ENCODE data around the gene ARNT2.

Gene ARNT2

DNA sequence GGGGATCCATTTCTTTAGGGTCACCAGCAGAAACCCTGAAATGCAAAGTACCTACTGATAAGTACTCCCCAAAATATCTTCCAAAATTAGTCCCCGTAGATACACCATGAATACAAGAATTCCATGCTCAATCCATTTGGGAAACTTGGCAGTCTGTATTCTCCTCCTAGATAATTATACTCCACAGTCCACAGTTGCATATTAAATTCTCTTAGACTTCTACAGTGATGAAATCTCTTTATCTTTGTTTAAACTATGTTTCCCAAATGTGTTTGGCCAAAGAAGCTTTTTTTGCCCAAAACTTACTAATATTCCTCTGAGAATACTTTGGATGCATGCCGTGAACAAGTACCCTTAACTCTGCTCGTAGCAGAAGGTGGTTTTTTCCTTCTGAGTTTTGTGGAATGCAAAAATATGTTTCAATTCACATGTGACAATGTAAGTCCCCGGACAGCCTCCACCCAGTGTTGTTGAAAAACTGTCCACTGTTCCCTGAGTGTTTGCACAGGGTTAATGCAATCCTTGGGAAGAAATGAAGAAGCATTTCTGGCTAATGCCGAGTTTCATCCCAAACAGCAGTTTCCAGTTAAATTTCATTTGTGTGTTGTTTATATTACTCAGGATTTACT is 126.7 kb downstream of the ARNT2 start:
- peaks cover 22% of the 10 kb centered on the region for H3K9me3 ChIP-seq (ENCODE audit: insufficient read depth, low read length)
- H3K4me3 ChIP-seq (ENCODE audit: insufficient read length, low read depth), result no peak overlapping the region
- H3K36me3 ChIP-seq (ENCODE audit: insufficient read depth, insufficient read length, low read length), result no peaks in the 10 kb centered on the region
- no peaks in the 10 kb centered on the region for H3K27me3 ChIP-seq (ENCODE audit: insufficient read depth, insufficient read length)
- no peaks in the 10 kb centered on the region for H3K4me1 ChIP-seq (ENCODE audit: insufficient read depth, insufficient read length)
- TF ChIP-seq ZNF274 (IDR thresholded peaks at IDR 0.05; ENCODE audit: low read depth, low read length), result no peak
- no peak for TF ChIP-seq YY1 (IDR thresholded peaks at IDR 0.05; ENCODE audit: insufficient read depth, insufficient read length)
- no peak for TF ChIP-seq SUZ12 (IDR thresholded peaks at IDR 0.05; ENCODE audit: extremely low read depth, insufficient read depth, insufficient read length)
- DNase-seq (ENCODE audit: low read depth, low spot score), result no peak
- no peak overlapping the region for H3K9ac ChIP-seq (ENCODE audit: insufficient read length, low read depth)

DNA sequence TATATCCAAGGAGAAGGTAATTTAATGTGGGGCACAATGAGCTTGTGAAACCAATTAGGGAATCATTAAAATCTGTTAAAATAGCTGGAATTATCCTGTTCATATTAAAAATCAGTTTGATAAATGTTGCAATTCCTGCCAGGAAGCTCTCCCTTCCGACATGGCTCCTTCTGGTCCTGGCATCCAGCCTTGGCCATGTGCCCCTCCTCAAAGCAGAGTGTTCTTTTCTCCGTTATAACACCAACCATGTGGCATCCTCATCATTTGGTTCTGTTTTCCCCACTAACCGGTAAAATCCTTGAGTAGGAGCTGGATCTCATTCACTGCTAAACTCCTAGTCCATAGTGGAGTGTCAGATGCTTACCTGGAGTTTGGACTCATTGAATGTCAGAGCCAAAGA is 127.2 kb downstream of the ARNT2 start:
- H3K36me3 ChIP-seq (ENCODE audit: insufficient read depth, insufficient read length, low read length), result no peaks in the 10 kb centered on the region
- no peak overlapping the region for H3K4me3 ChIP-seq (ENCODE audit: insufficient read length, low read depth)
- no peak overlapping the region for H3K9ac ChIP-seq (ENCODE audit: insufficient read length, low read depth)
- no peak for TF ChIP-seq YY1 (IDR thresholded peaks at IDR 0.05; ENCODE audit: insufficient read depth, insufficient read length)
- TF ChIP-seq SUZ12 (IDR thresholded peaks at IDR 0.05; ENCODE audit: extremely low read depth, insufficient read depth, insufficient read length), result no peak
- no peak for TF ChIP-seq ZNF274 (IDR thresholded peaks at IDR 0.05; ENCODE audit: low read depth, low read length)
- no peaks in the 10 kb centered on the region for H3K4me1 ChIP-seq (ENCODE audit: insufficient read depth, insufficient read length)
- no peak for DNase-seq (ENCODE audit: low read depth, low spot score)
- no peaks in the 10 kb centered on the region for H3K27me3 ChIP-seq (ENCODE audit: insufficient read depth, insufficient read length)
- H3K9me3 ChIP-seq (ENCODE audit: insufficient read depth, low read length), result peaks cover 25% of the 10 kb centered on the region

DNA sequence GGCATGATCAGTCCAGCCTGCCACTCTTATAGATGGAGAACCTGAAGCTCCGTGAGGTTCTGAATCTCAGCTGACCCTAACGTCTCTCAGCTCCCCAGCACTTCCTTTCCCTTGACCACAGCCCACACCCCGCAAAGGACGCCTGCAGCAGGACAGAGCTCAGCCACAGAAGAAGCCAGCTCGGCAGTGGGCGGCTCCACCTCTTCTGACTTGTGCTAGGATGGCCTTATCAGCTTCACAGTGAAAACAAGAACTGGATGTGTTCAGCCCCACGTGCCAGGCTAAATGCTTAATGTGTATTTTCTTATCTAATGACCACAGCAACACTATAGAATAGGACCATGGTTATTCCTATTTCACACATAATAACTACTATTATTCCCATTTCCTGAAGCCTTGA is 127.6 kb downstream of the ARNT2 start:
- no peak for TF ChIP-seq YY1 (IDR thresholded peaks at IDR 0.05; ENCODE audit: insufficient read depth, insufficient read length)
- no peak for TF ChIP-seq ZNF274 (IDR thresholded peaks at IDR 0.05; ENCODE audit: low read depth, low read length)
- TF ChIP-seq SUZ12 (IDR thresholded peaks at IDR 0.05; ENCODE audit: extremely low read depth, insufficient read depth, insufficient read length), result no peak
- H3K36me3 ChIP-seq (ENCODE audit: insufficient read depth, insufficient read length, low read length), result no peaks in the 10 kb centered on the region
- H3K4me3 ChIP-seq (ENCODE audit: insufficient read length, low read depth), result no peak overlapping the region
- H3K27me3 ChIP-seq (ENCODE audit: insufficient read depth, insufficient read length), result no peaks in the 10 kb centered on the region
- peaks cover 25% of the 10 kb centered on the region for H3K9me3 ChIP-seq (ENCODE audit: insufficient read depth, low read length)
- H3K9ac ChIP-seq (ENCODE audit: insufficient read length, low read depth), result no peak overlapping the region
- DNase-seq (ENCODE audit: low read depth, low spot score), result no peak
- no peaks in the 10 kb centered on the region for H3K4me1 ChIP-seq (ENCODE audit: insufficient read depth, insufficient read length)

DNA sequence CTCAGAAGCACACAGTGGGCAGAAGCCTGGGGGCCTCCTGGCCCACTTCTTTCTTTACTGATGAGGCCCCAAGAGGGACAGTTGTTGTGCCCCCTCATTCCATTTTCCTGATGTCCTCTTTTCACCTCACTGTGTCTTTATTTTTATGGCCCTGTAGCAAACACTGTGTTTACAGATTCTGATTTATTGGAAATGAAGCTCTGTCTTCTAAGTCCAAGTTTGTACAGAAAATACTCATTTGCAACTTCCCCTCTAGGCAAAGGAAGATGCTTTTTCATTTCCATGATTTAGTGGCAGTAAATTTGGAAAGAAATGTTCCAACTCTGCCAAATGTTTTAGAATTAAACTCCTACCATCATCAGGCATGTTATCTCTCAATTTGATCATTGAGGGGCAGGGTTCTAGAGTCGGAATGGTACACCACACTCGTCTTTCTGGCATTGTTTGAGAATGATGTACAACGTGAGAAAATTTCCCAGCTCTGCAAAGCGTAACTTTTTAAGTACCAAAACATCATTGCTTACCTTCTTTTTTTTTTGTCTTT is 129.7 kb downstream of the ARNT2 start:
- Histone ChIP-seq H3K9ac (ENCODE audit: insufficient read length, low read depth) (no peak overlapping the region), H3K36me3 (ENCODE audit: insufficient read depth, insufficient read length, low read length) (no peaks in the 10 kb centered on the region), H3K4me3 (ENCODE audit: insufficient read length, low read depth) (no peak overlapping the region), H3K4me1 (ENCODE audit: insufficient read depth, insufficient read length) (no peaks in the 10 kb centered on the region), H3K9me3 (ENCODE audit: insufficient read depth, low read length) (peaks cover 25% of the 10 kb centered on the region), H3K27me3 (ENCODE audit: insufficient read depth, insufficient read length) (no peaks in the 10 kb centered on the region)
- DNase-seq (ENCODE audit: low read depth, low spot score), result no peak
- TF ChIP-seq YY1 (IDR thresholded peaks at IDR 0.05; ENCODE audit: insufficient read depth, insufficient read length) (no peak), ZNF274 (IDR thresholded peaks at IDR 0.05; ENCODE audit: low read depth, low read length) (no peak)

DNA sequence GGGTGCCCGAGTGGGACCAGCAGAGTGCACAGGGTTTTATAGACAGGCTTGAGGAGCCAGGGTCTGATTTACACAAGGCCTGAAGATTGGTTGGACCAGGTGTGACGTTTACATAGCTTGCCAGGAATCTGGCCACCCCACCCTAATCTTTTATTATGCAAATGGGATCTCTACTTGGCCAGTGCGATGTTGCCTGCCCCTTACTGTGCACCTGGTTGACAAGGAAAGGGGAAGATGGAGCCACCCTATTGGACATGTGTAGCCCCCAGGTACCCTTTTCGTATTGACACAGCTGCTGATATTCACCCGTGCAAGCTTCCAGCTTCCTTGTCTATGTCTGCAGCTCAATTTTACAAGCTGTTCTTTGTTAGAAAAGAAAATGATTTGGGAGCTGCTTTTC is 132.0 kb downstream of the ARNT2 start:
- Histone ChIP-seq H3K36me3 (ENCODE audit: insufficient read depth, insufficient read length, low read length) (no peaks in the 10 kb centered on the region), H3K9ac (ENCODE audit: insufficient read length, low read depth) (no peak overlapping the region), H3K4me3 (ENCODE audit: insufficient read length, low read depth) (no peak overlapping the region), H3K9me3 (ENCODE audit: insufficient read depth, low read length) (peaks cover 25% of the 10 kb centered on the region), H3K27me3 (ENCODE audit: insufficient read depth, insufficient read length) (no peaks in the 10 kb centered on the region), H3K4me1 (ENCODE audit: insufficient read depth, insufficient read length) (no peaks in the 10 kb centered on the region)
- TF ChIP-seq YY1 (IDR thresholded peaks at IDR 0.05; ENCODE audit: insufficient read depth, insufficient read length) (no peak), ZNF274 (IDR thresholded peaks at IDR 0.05; ENCODE audit: low read depth, low read length) (no peak), SUZ12 (IDR thresholded peaks at IDR 0.05; ENCODE audit: extremely low read depth, insufficient read depth, insufficient read length) (no peak)
- no peak for DNase-seq (ENCODE audit: low read depth, low spot score)

DNA sequence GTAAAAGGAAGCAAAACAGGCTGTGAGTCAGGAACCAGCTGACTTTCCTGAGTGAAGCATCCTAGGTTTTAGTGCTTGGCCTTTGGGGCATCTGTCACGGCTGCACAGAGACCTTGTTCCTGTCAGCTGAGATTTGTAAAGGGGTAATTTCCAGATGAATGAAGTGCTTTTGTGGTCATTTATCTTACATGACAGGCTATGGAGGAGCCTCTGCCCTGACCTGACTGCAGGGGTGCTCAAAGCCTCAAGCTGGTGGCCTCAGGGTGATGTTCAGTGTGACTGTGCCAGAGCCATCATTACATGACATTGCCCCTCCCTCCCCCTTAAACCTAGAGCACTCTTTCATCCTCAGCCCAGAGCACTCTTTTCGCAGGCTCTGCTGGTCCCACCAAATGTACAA is 132.5 kb downstream of the ARNT2 start:
- DNase-seq (ENCODE audit: low read depth, low spot score), result no peak
- H3K9ac ChIP-seq (ENCODE audit: insufficient read length, low read depth), result no peak overlapping the region
- H3K4me1 ChIP-seq (ENCODE audit: insufficient read depth, insufficient read length), result no peaks in the 10 kb centered on the region
- no peaks in the 10 kb centered on the region for H3K36me3 ChIP-seq (ENCODE audit: insufficient read depth, insufficient read length, low read length)
- peaks cover 25% of the 10 kb centered on the region for H3K9me3 ChIP-seq (ENCODE audit: insufficient read depth, low read length)
- TF ChIP-seq SUZ12 (IDR thresholded peaks at IDR 0.05; ENCODE audit: extremely low read depth, insufficient read depth, insufficient read length) (no peak), ZNF274 (IDR thresholded peaks at IDR 0.05; ENCODE audit: low read depth, low read length) (no peak), YY1 (IDR thresholded peaks at IDR 0.05; ENCODE audit: insufficient read depth, insufficient read length) (no peak)
- no peaks in the 10 kb centered on the region for H3K27me3 ChIP-seq (ENCODE audit: insufficient read depth, insufficient read length)
- no peak overlapping the region for H3K4me3 ChIP-seq (ENCODE audit: insufficient read length, low read depth)

DNA sequence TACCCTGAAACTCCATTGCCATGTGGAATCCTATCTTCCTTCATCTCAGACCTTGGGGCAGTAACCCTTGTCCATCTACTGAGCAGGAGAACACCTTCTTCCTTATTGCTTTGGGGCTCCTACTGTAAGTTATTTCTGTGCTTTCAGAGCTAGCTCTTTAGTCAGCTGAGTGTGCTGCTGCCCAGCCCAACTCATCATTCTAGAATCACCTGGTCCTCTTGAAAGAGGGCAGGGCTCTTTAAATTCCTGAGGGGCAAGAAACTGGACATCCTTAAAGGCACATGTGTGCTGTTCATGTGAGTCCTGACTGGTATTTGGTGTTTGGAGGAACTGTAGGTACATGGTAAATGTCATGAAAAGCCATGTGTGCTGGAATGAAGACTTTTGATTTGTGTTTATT is 140.9 kb downstream of the ARNT2 start:
- Histone ChIP-seq H3K27me3 (ENCODE audit: insufficient read depth, insufficient read length) (no peaks in the 10 kb centered on the region), H3K9ac (ENCODE audit: insufficient read length, low read depth) (no peak overlapping the region), H3K9me3 (ENCODE audit: insufficient read depth, low read length) (no peaks in the 10 kb centered on the region), H3K4me3 (ENCODE audit: insufficient read length, low read depth) (no peak overlapping the region), H3K36me3 (ENCODE audit: insufficient read depth, insufficient read length, low read length) (no peaks in the 10 kb centered on the region), H3K4me1 (ENCODE audit: insufficient read depth, insufficient read length) (no peaks in the 10 kb centered on the region)
- DNase-seq (ENCODE audit: low read depth, low spot score), result no peak
- no peak for TF ChIP-seq ZNF274 (IDR thresholded peaks at IDR 0.05; ENCODE audit: low read depth, low read length)
- no peak for TF ChIP-seq YY1 (IDR thresholded peaks at IDR 0.05; ENCODE audit: insufficient read depth, insufficient read length)
- no peak for TF ChIP-seq SUZ12 (IDR thresholded peaks at IDR 0.05; ENCODE audit: extremely low read depth, insufficient read depth, insufficient read length)

All from NT2/D1 (cell line).